Gastroesophageal sphincter (tissue), 4 donors: ENCODE data around the gene PTPRE. TPM values are rescaled to one million over a fixed set of nuclear protein-coding genes. Genes with fewer than 3 reads are reported as not detected.

ENCODE experiments used
- ATAC-seq: fragments of 150-250 bp; one replicate; pipeline ENCODE4 v1.9.1; 2016; ENCODE audit warnings: mild to moderate bottlenecking, moderate library complexity
- H3K27ac ChIP-seq, 4 donors: fragments of 200-600 bp; sonication (generic) in 3 of 4; 1 replicate in 3 of 4; 2 replicates in 1 of 4; pipeline ENCODE4 v1.5.1; 2016 to 2019
- H3K27me3 ChIP-seq: fragments of 200-600 bp; sonication (generic); one replicate; pipeline ENCODE4 v1.5.1; 2019
- H3K36me3 ChIP-seq, 2 donors: fragments of 200-600 bp; sonication (generic); one replicate each; pipeline ENCODE4 v1.5.1; 2019; ENCODE audit warnings: control low read depth in 1 of 2
- H3K4me1 ChIP-seq, 3 donors: fragments of 200-600 bp; sonication (generic); 1 replicate in 2 of 3; 2 replicates in 1 of 3; pipeline ENCODE4 v1.5.1; 2016 to 2019; ENCODE audit warnings: control low read depth in 2 of 3
- H3K4me3 ChIP-seq, 2 donors: fragments of 200-600 bp; sonication (generic); one replicate each; pipeline ENCODE4 v1.5.1; 2019; ENCODE audit warnings: mild to moderate bottlenecking in 1 of 2, moderate library complexity in 1 of 2
- H3K9me3 ChIP-seq, 3 donors: fragments of 200-600 bp; sonication (generic); one replicate each; pipeline ENCODE4 v1.5.1; 2017 to 2019; ENCODE audit warnings: control low read depth in 2 of 3
- CTCF ChIP-seq, 4 experiments: fragments of 200-600 bp in 2 of 4; fragments of 450-650 bp in 2 of 4; sonication (generic) in 1 of 4; IDR thresholded peaks; one replicate each; pipeline ENCODE4 v1.5.1; 2017 to 2019; ENCODE audit warnings: antibody characterized with exemption in 4 of 4, mild to moderate bottlenecking in 2 of 4, moderate library complexity in 2 of 4
- EP300 ChIP-seq: sonication (generic); formaldehyde crosslinking; IDR thresholded peaks from one replicate; pipeline ENCODE4 v1.6.1; 2017; ENCODE audit warnings: antibody characterized with exemption, mild to moderate bottlenecking
- POLR2A ChIP-seq, 2 donors: fragments of 450-650 bp; IDR thresholded peaks; one replicate each; pipeline ENCODE4 v1.6.1; 2017; ENCODE audit warnings: antibody characterized with exemption in 2 of 2, mild to moderate bottlenecking in 2 of 2, moderate library complexity in 1 of 2
- POLR2AphosphoS5 ChIP-seq: sonication (generic); formaldehyde crosslinking; IDR thresholded peaks from one replicate; pipeline ENCODE4 v1.6.1; 2017; ENCODE audit warnings: antibody characterized with exemption
- WGBS, 2 donors: methylation state at CpG; one replicate each; pipeline ENCODE4 v1.1.5; 2018; ENCODE audit warnings: low coverage in 1 of 2; 5-methylcytosine and 5-hydroxymethylcytosine counted together
- total RNA-seq, 4 donors: library from RNA; depleted of rRNA; stranded (reverse); fragments of >200 nt; gene quantifications; one replicate each; pipeline ENCODE4 v1.1.0, GENCODE V29; 2016

The PTPRE gene
- total RNA-seq, 4 donors from 2014 or later, result 6.4 to 16.4 (median 8.5) TPM

- H3K27ac ChIP-seq, result no peak overlapping the region
- no peak for ATAC-seq
- TF ChIP-seq POLR2AphosphoS5 (no peak), CTCF (IDR thresholded peaks at IDR 0.05) (no peak), POLR2A (IDR thresholded peaks at IDR 0.05) (no peak), EP300 (no peak)
- peaks cover 26% of the 10 kb centered on the region for H3K27me3 ChIP-seq
- no peaks in the 10 kb centered on the region for H3K9me3 ChIP-seq
- H3K4me1 ChIP-seq, result no peaks in the 10 kb centered on the region
- no peak overlapping the region for H3K4me3 ChIP-seq
- H3K36me3 ChIP-seq, result no peaks in the 10 kb centered on the region
- WGBS, 2 donors, result 43% methylated on average over 6 of the region's 14 CpGs; no CpG with 5 or more reads in 1 of the 2 donors
Measured at GRCh38 chr10:128017822-128018221, 110.9 kb downstream of the PTPRE start.

- Histone ChIP-seq H3K27me3 (peaks cover 21% of the 10 kb centered on the region), H3K9me3 (no peaks in the 10 kb centered on the region), H3K4me1 (no peaks in the 10 kb centered on the region), H3K4me3 (no peak overlapping the region), H3K36me3 (no peaks in the 10 kb centered on the region), H3K27ac (no peak overlapping the region)
- ATAC-seq, result peak; percentile 35
- no peak for TF ChIP-seq EP300
- no peak for TF ChIP-seq POLR2A (IDR thresholded peaks at IDR 0.05)
- TF ChIP-seq POLR2AphosphoS5, result no peak
- no peak for TF ChIP-seq CTCF (IDR thresholded peaks at IDR 0.05)
- 35 to 50% methylated on average over 1 to 8 of the region's 13 CpGs for WGBS, 2 donors
Measured at GRCh38 chr10:128018236-128018635, 111.3 kb downstream of the PTPRE start.

- H3K27ac ChIP-seq, result no peak overlapping the region
- no peak for ATAC-seq
- H3K36me3 ChIP-seq, result no peaks in the 10 kb centered on the region
- H3K9me3 ChIP-seq, result no peaks in the 10 kb centered on the region
- peaks cover 18% of the 10 kb centered on the region for H3K27me3 ChIP-seq
- TF ChIP-seq POLR2AphosphoS5, result no peak
- TF ChIP-seq CTCF (IDR thresholded peaks at IDR 0.05), result no peak
- TF ChIP-seq POLR2A (IDR thresholded peaks at IDR 0.05), result no peak
- TF ChIP-seq EP300, result no peak
- no CpG with 5 or more reads among the region's 2 CpGs for whole genome bisulfite sequencing, 2 donors
- no peaks in the 10 kb centered on the region for H3K4me1 ChIP-seq
- H3K4me3 ChIP-seq, result no peak overlapping the region
Measured at GRCh38 chr10:128018691-128019090, 111.8 kb downstream of the PTPRE start.

- Histone ChIP-seq H3K9me3 (no peaks in the 10 kb centered on the region), H3K27me3 (peaks cover 12% of the 10 kb centered on the region), H3K36me3 (no peaks in the 10 kb centered on the region), H3K4me3 (no peak overlapping the region), H3K4me1 (no peaks in the 10 kb centered on the region), H3K27ac (no peak overlapping the region)
- WGBS, 2 donors, result 83 to 94% methylated on average over 10 to 13 of the region's 19 CpGs
- no peak for ATAC-seq
- no peak for TF ChIP-seq POLR2A (IDR thresholded peaks at IDR 0.05)
Measured at GRCh38 chr10:128022261-128023196, 115.6 kb downstream of the PTPRE start.

GRCh38 chr10:128024426-128024825 lies 117.5 kb downstream of the PTPRE start:
- H3K9me3 ChIP-seq, result no peaks in the 10 kb centered on the region
- 60 to 80% methylated on average over 1 to 4 of the region's 8 CpGs for WGBS, 2 donors
- H3K27me3 ChIP-seq, result peaks cover 10% of the 10 kb centered on the region
- H3K27ac ChIP-seq, result no peak overlapping the region
- TF ChIP-seq EP300 (no peak), POLR2A (IDR thresholded peaks at IDR 0.05) (no peak), CTCF (IDR thresholded peaks at IDR 0.05) (no peak), POLR2AphosphoS5 (no peak)
- no peak overlapping the region for H3K4me3 ChIP-seq
- no peaks in the 10 kb centered on the region for H3K4me1 ChIP-seq
- no peak for ATAC-seq
- H3K36me3 ChIP-seq, result no peaks in the 10 kb centered on the region
